HG03432 (cell line): ENCODE data around the gene SLC9A3.

Source experiments
- ATAC-seq: cut with Tn5 transposase; IDR thresholded peaks from one replicate; pipeline ENCODE4 v1.9.1; 2021; ENCODE audit warnings: mild to moderate bottlenecking, moderate library complexity; ENCODE audit not compliant: unreplicated experiment

SLC9A3 gene

DNA sequence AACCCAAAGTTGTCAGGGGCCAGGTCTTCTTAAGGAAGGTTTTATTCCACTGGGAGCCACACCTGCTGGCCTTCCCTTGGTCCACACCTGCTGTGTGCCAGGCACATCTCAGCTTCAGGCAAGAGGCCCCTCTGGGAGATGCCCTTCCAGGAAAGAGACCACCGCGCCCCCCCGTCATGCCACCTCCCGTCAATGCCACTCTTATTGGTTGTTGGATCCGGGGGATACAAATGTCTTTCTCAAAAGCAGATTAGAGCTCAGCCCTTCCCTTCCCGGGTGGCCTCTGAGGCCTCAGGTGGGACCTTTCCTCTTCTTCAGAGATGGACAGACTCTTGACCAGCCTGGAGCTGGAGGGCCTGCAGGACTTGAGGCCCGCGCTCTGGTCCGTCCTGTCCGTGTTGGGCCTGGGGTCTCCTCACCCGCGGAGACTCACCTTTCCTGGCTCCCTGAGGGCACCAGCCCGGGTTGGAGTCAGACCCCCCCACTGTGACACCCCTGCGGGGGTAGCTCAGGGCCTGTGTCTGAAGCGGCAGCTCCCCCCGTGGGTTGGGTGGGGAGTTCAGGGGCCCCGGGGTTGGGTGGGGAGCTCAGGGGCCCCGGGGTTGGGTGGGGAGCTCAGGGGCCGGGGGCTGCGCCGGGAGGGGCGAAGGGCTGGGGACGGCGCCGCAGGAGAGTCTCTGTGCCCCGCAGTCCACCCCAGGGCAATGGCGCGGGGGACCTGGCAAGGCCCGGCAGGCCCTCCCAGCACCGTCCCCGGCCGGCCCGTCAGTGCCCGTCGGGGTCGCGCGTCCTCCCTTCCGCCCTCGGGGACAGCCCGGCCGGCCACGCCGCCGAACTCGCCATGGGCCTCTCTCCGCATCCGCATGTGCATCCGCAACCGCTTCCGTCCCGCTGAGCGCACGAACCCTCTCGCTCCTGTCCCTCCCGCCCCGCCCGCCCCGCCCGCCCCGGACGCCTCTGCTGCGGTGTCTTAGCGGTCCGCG lies 3.7 kb upstream of the SLC9A3 start:
- ATAC-seq = no peak

DNA sequence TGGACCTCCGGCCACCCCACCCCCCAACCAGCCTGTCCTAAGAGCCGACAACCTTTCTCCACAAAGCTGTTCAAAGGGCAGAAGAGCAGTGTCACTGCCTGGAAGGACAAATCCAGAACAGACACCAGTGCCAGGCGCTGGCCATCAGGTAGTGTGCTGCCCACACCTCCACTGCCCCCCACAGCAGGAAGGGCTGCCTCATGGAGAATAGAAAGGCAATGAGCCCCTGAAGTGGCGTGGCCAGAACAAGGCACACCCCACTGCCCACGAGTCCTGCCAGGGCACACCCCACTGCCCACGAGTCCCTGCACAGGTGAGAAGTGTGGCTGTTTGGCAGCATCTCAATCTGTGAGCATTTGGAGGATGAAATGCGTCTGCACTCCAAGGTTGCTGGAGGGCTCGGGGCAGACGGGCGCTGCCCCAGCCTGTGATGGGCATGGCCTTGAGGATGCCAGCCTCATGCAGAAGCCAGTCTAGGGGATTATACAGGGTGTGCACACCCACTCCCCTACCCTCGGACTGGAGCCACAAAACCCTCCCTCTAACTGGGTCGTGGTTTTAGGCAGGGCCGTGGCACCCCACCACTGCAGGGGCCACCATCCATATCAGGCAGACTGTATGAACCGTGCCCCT lies 2.3 kb upstream of the SLC9A3 start:
- no peak for ATAC-seq

DNA sequence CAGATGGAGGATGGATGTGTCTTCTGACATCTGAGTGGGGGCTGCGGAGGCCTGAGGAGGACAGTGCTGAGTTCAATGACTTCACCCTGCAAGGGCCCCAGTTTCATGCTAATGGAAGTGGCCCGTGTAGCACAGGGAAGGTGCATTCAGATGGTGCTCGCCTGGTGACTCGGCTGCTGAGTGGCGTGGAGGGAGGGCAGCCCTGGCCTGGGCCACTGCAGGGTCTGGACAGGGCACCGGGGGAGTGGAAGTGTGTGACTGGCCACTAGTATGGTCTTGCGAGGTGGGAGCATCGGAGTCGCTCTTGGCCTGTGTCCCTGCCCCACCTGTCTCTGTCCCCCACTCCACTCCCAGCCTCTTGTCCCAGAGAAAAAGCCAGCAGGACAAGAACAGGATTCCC lies 1.7 kb upstream of the SLC9A3 start:
- no peak for ATAC-seq

DNA sequence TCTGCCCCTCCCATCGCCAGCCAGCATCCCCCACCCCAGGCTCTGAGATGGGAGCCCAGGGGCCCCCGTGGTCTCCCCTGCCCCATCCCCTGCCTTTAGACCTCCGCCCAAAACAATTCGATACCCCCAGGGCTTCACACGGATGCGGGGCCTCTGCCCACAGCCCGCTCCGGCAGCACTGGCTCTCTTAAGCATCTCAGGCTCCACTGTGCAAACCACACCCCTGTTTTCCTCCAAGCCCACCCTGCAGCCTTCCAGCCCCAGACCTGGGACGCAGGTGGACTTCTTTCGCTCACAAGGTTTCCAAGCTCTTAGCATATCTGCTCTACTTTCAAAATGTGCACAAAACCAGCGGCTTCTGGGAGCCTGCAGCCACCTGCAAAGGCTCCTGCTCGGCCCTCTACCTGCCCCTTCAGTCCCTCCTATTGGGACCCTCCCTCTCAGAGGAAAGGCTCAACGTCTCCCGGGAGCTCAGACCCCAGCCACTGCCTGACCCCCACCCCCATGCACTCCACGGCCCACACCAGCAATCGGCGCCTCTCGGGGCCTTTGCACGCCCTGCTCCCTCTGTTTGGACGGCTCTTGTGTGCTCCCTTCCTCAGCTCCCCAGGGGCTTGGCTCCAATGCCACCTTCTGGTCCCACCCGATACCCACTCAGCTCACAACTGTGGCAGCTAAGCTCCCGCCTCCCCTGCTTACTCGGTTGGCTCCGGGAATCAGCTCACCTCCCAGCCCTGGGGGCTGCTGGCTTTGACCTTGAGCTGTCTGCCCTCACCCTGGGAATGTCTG lies 918 bp upstream of the SLC9A3 start:
- no peak for ATAC-seq

DNA sequence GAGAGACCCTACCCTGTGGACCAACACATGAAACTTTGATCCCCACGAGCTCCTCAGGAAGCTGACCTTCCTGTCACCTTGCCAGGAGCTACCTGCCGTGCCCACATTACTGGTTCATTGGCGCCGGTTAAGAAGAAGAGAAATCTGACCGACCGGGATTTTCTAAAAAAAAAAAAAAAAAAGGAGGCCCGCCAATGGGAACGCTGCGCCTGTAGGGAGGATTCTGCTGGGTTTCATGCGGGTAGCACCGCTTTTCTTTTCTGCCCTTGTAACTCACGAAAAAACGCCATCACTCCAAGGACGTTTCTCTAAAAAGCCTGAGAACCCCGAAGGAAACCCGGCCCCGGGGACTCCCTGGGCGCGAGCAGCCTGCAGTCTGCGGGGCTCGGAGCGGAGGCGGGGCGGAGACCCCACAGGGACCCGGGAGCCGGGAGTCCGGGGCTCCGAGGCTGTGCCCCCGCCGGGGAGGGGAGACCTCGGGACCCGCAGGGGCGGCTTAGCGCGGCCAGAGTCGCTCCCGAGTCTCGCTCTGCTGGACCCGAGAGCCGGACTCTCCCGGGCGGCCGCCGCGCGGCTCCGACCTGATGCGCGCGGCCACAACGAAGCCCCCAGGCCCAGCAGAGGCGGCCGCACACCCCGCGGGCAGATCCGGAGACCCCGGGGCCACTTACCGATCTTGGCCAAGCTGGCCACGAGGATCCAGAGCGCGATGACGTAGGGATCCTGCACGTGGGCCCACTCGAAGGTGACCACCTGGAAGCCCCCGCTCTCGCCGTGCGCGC lies 617 bp downstream of the SLC9A3 start:
- ATAC-seq = no peak

DNA sequence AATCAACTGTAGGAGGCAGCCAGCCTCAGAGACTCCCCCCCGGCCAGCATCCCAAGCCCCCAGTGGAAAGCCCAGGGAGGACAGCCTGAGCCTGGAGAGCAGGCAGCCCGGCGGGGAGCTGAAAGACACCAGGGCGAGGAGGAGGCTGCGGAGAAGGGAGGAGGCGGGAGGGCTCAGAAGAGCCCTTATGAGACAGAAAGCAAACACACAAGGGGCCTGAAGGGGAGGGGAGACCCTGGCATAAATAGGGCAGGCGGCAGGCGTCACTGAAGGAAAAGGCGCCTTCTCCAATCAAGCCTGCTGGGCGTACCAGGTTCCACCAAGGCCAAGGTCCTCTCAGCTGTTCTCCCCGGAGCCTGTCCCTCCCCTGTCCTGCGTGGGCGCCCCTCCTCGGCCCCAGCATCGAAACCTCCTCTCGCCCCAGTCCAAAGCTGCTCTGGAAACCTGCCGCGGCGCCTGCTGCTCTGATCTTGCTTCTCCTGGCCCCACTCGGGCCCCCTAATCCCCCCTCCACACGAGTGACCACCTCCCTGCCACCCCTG lies 1.3 kb downstream of the SLC9A3 start:
- no peak for ATAC-seq

DNA sequence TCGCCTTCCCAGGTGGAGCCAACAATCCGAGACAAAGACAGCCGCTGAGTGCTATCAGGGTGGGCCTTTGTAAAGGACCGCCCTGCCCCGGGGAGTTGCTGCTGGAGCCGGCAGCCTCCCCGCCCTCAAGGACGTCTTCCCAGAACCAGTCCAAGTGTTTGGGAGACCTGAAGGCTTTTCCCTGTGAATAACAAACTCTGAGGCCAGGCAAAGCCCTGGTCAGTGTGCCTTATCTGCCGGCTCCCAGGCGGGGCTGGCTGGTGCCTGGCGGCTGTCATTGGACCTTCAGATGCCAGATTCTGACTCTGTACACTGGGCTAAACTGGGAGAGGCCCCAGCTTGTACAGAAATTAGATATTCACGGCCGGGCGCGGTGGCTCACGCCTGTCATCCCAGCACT lies 2.1 kb downstream of the SLC9A3 start:
- no peak for ATAC-seq

DNA sequence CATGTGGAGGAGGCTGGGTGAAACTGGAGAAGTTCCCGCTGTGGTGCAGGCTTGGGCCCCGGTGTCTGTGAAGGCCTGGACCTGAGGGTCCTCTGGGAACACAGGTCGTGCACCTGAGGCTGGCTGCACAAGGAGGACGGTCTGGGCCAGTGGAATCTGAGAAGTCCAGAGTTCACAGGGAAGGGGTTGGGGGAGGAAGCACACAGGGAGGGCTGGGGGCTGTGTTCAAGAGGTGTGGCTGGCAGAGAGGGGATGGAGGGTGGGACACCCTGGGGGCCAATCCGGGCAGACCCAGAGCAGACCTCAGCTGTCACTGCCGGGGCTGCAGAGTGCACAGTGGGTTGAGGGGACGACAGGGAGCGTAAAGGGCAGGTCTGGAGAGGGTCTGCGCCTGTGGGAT lies 2.6 kb downstream of the SLC9A3 start:
- ATAC-seq = no peak

DNA sequence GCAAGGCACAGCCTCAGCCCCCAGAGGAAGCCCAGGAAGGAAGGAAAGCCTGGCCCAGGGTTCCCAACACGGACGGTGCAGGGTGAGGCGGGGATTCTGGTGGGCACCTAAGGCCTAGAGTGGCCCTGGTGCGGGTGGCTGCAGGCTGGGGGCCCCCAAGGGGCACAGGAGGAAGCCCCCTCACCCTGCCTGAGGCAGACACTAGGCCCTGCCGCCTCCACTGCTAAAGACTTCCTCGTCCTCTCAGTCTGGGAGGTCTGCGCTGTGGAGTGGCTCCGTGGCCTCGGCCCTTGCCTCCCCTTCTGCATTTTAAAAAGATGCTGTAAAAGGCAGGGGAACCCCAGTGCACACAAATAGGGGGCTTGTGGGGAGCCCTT lies 3.4 kb downstream of the SLC9A3 start:
- no peak for ATAC-seq

DNA sequence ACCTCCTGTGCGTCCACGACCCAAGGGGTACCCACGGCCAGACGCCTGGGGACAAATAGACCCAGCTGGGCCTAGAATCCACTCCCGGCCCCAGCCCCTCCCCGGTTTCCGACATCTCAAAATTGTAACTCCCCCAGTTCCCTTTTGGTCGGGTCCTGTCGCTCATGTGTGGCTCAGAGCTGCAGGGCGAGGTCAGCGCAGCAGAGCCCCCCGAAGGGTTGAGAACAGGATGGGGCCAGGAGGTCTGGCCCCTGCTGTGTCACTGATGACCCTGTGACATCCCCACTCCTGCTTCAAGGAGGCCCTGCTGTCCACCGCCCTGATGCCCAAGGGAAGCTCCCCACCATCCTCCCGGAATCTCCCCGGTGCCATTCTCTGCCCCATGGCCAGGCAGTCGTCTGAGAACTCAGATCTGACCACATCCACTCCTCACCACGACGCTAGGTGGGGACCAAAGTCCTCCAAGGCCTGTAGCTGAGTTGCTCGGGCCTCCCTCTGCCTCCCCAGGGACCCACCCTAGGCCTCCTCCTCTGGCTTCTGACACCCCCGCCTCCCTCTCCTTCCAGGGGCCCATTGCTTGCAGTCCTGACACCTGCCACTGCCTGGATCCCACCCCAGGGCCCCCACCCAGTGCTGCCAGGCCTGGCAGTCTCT lies 3.9 kb downstream of the SLC9A3 start:
- no peak for ATAC-seq

DNA sequence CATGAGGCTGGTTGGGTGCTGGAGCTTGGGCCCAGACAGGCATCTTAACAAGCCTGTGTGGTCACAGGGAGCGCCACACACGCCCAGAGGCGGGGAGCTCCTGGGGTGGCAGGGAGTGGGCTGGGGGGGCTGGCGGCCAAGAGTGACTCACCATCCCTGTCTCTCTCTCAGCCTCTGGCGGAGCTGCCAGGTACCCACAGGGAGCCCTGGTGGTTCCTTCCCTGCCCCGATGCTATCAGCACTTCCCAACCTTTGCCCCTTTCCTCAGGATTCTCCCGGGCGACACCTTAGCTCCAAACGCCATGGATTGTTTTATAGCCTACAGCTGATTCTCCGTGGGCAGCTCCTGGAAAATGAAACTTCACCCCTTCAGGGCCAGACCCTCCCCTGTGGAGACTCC lies 5.5 kb downstream of the SLC9A3 start:
- no peak for ATAC-seq

DNA sequence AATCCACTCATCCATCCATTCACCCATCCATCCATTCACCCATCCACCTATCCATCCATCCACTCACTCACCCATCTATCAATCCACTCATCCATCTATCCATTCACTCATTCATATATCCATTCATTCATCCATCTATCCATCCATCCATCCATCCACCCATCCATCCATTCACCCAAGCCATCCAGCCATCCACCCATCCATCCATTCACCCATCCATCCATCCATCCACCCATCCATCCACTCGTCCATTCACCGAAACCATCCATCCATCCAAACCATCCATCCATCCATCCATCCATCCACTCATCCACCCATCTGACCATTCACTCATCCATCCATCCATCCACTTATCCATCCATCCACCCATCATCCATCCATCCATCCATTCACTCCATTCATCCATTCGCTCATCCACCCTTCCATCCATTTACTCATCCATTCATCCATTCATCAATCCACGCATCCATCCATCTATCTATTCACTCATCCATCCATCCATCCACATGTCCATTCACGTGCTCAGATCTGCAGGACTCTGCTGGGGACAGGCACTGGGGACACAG lies 6.6 kb downstream of the SLC9A3 start:
- ATAC-seq = no peak

DNA sequence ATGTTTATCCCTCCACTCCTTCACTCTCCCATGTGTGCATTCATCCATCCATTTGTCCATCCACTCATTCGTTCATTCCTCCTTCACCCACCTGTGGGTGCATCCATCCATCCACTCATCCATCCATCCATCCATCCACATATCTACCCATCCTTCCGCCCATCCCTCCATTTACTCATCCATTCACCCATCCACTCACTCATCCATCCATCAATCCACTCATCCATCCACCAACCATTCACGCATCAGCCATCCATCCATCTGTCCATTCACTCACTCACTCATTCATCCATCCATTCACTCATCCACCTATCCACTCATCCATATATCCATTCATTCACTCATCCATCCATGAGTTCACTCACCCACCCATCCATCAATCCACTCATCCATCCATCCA lies 7.3 kb downstream of the SLC9A3 start:
- no peak for ATAC-seq

DNA sequence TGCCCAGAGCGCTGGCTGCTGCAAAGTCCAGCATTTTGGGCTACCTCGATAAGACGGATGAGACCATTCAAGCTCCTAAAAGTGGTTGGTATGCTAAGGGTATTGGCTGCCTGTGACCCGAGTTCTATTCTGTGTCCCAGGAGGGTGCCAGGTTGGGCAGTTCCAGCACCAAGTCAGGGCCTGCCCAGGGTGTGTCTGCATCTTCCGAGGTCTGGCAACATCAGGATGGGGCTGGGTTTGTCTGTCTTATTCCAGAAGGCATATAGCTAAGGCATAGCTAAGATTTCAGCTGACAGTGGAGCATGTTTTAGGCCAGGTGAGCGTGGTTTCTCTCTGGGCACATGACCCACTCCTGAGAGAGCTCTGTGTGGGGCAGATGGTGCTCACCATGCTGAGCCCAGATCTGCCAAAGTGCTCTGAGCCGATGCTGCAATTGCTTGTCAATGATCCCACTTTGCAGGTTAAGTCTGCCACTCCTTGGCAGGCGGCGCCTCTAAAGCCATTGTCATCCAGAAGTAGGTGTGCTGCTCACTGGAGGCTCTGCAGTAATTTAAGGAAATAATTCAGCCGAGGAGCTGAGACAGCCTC lies 7.8 kb downstream of the SLC9A3 start:
- no peak for ATAC-seq

DNA sequence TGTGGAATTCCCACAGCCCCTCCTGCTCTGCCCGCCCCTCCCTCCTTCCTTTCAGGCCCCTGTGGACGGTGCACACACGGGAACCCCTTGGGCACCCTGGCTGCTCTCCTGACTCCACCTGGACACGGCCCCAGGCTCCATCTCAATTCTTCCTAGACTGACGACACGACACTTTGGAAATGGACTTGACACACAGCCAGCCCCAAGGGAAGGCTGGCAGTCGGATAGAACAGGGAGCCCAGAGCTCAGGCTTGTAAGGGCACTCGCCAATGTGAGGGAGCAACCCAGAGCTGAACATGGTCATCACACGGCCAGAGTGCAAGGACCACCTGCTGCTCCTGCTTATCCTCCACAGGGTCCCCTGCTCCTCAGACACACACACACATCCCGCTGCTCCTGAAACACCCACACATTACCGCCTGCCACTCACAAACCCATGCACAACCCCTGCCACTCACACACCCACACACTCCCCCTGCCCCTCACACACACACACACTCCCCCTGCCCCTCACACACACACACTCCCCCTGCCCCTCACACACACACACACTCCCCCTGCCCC lies 8.9 kb downstream of the SLC9A3 start:
- ATAC-seq = no peak

DNA sequence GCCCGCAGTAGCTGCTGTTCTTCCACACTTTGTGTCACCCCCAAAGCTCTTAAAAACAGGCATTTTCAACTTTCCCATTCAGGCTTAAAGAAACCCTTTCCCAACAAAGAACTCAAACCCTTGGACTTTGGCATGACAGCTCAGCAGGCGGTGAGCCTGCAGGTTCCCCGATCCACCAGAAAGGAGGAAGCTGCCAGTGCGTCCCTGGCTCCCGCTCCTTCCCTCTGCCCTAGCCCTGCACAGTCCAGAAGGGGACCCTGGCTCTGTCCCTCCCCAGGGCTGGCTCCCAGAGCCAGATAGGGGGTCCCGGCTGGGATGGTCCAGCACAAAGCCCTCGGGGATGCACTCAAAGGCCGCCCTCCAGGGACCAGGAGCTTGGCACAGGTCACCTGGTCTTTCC lies 9.6 kb downstream of the SLC9A3 start:
- no peak for ATAC-seq

DNA sequence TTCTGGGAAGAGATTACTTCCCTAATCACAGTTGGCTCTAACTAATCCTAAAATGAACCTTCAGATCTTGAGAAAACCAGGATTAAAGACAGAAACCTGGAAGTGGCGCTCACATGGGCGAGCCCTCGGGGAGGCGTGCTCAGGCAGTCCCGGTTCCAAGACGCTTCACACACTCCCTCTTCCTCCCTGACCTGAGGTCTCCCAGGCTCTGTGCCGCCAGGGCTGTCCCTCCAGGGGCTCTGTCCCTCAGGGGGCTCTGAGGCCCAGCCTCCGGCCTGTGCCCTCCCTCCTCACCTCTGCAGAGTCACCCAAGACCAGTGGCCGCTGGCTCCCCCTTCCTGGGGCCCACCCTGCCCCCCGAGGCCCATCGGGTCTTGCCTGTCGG lies 10.2 kb downstream of the SLC9A3 start:
- ATAC-seq = no peak

DNA sequence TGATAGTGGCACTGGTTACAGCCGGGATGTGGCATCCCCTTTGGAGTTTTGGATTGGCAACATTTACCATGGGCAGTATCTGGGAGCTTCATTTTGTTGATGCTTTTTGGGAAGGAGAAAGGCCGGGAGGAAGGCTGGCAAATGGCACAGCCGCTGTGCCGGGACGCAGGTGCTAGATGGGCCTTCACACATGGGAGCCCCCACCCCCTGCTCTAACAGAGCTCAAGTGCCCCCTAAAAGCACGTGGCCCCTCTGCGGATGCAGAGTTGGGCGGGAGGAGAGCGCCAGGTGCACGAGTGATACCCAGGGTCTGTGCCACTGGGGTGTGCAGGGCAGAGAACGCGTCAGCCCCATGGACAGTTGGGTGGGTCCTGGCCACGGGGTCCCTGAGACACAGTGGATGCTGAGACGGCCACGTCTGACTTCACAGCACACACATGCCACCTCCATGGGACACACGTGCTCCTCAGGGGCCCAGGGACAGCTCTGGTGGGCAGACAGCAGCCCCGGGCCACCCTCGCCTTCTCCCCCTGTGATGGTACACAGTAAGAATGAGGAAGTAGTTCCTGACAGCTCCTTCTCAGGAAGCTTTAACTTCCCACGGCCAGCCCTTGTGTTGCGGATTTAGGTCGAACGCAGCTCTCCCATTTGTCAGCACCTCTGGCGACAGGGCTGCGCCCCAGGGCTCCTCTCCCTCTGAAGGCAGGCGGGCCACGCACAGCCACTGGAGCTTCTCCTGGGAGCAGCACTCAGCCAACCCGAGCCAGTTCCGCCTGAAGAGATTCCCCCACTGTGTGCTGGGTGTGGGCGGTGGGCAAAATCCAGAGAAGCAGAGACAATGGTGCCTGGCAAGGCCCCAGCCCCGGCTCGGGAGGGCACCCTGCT lies 10.8 kb downstream of the SLC9A3 start:
- no peak for ATAC-seq
